BLaER1 (cell line): ENCODE data around the gene TCF7.
A peak's percentile ranks its signal among the peaks of the same experiment; 100 is the strongest.
"Not testable (repeated sequence)": the region's sequence is repeated elsewhere in the genome, so short reads cannot be mapped to it uniquely, and the experiment has no call there.

Experiments
- H3K27ac ChIP-seq: shearing (Covaris generic); formaldehyde crosslinking; 2 replicates; pipeline ENCODE4 v1.8.1; 2022
- H3K27me3 ChIP-seq: shearing (Covaris generic); formaldehyde crosslinking; 2 replicates; pipeline ENCODE4 v1.8.1; 2022
- H3K36me3 ChIP-seq: shearing (Covaris generic); formaldehyde crosslinking; 2 replicates; pipeline ENCODE4 v1.8.1; 2022
- H3K4me1 ChIP-seq: shearing (Covaris generic); formaldehyde crosslinking; 2 replicates; pipeline ENCODE4 v1.8.1; 2022
- H3K4me2 ChIP-seq: shearing (Covaris generic); formaldehyde crosslinking; 2 replicates; pipeline ENCODE4 v1.8.1; 2022
- H3K4me3 ChIP-seq: shearing (Covaris generic); formaldehyde crosslinking; 2 replicates; pipeline ENCODE4 v1.8.1; 2022
- H3K9ac ChIP-seq: shearing (Covaris generic); formaldehyde crosslinking; 2 replicates; pipeline ENCODE4 v1.8.1; 2022
- H3K9me3 ChIP-seq: shearing (Covaris generic); formaldehyde crosslinking; 2 replicates; pipeline ENCODE4 v1.8.1; 2022
- H4K20me1 ChIP-seq: shearing (Covaris generic); formaldehyde crosslinking; 2 replicates; pipeline ENCODE4 v1.8.1; 2022
- Cebpa-rat ChIP-seq: shearing (Covaris generic); IDR thresholded peaks from 2 replicates; pipeline ENCODE4 v1.8.1; 2022

Gene TCF7

GRCh38 chr5:134151723-134152122 is 37.2 kb downstream of the TCF7 start:
- H3K9ac ChIP-seq = no peak overlapping the region
- H3K4me1 ChIP-seq = no peaks in the 10 kb centered on the region
- H4K20me1 ChIP-seq = peaks cover 96% of the 10 kb centered on the region
- H3K36me3 ChIP-seq = peaks cover 98% of the 10 kb centered on the region
- no peaks in the 10 kb centered on the region for H3K27me3 ChIP-seq
- H3K4me2 ChIP-seq = no peak overlapping the region
- no peak overlapping the region for H3K27ac ChIP-seq
- TF ChIP-seq Cebpa-rat = no peak
- no peak overlapping the region for H3K4me3 ChIP-seq
- H3K9me3 ChIP-seq = no peaks in the 10 kb centered on the region

GRCh38 chr5:134152173-134152832 is 37.8 kb downstream of the TCF7 start:
- not testable (repeated sequence) for H3K9ac ChIP-seq, H3K27ac ChIP-seq
- peaks cover 98% of the 10 kb centered on the region for H3K36me3 ChIP-seq

GRCh38 chr5:134153241-134153640 is 38.8 kb downstream of the TCF7 start:
- Histone ChIP-seq H3K4me2 (no peak overlapping the region), H3K9me3 (no peaks in the 10 kb centered on the region), H4K20me1 (peaks cover 96% of the 10 kb centered on the region), H3K27ac (no peak overlapping the region), H3K9ac (no peak overlapping the region), H3K4me1 (no peaks in the 10 kb centered on the region), H3K36me3 (peaks cover 99% of the 10 kb centered on the region), H3K27me3 (no peaks in the 10 kb centered on the region), H3K4me3 (no peak overlapping the region)
- TF ChIP-seq Cebpa-rat = no peak

More at GRCh38 chr5:134152173-134152832, 37.8 kb downstream of the TCF7 start:
- not testable (repeated sequence) for H3K4me3 ChIP-seq, H3K4me2 ChIP-seq, H3K27me3 ChIP-seq, H3K9me3 ChIP-seq, H3K4me1 ChIP-seq
- H4K20me1 ChIP-seq = peaks cover 96% of the 10 kb centered on the region

- Histone ChIP-seq H3K4me3 (no peak overlapping the region), H3K27me3 (no peaks in the 10 kb centered on the region), H3K27ac (no peak overlapping the region), H3K4me2 (no peak overlapping the region), H4K20me1 (peaks cover 95% of the 10 kb centered on the region), H3K4me1 (no peaks in the 10 kb centered on the region), H3K9me3 (no peaks in the 10 kb centered on the region), H3K36me3 (peaks cover 99% of the 10 kb centered on the region), H3K9ac (no peak overlapping the region)
- TF ChIP-seq Cebpa-rat = no peak
Measured at GRCh38 chr5:134153657-134154056, 39.2 kb downstream of the TCF7 start.

GRCh38 chr5:134161513-134162395 is 47.3 kb downstream of the TCF7 start:
- peaks cover 31% of the 10 kb centered on the region for H3K9me3 ChIP-seq
- H3K27me3 ChIP-seq = no peaks in the 10 kb centered on the region
- no peak overlapping the region for H3K9ac ChIP-seq
- H4K20me1 ChIP-seq = peaks cover 58% of the 10 kb centered on the region
- no peak overlapping the region for H3K4me3 ChIP-seq
- no peak overlapping the region for H3K27ac ChIP-seq
- no peak overlapping the region for H3K4me2 ChIP-seq
- peaks cover 100% of the 10 kb centered on the region for H3K36me3 ChIP-seq
- no peaks in the 10 kb centered on the region for H3K4me1 ChIP-seq
- no peak for TF ChIP-seq Cebpa-rat

- Histone ChIP-seq H3K36me3 (peaks cover 100% of the 10 kb centered on the region), H3K9ac (no peak overlapping the region), H3K4me3 (no peak overlapping the region), H3K4me2 (no peak overlapping the region), H3K27ac (no peak overlapping the region), H4K20me1 (peaks cover 58% of the 10 kb centered on the region), H3K9me3 (peaks cover 31% of the 10 kb centered on the region), H3K4me1 (no peaks in the 10 kb centered on the region), H3K27me3 (no peaks in the 10 kb centered on the region)
- no peak for TF ChIP-seq Cebpa-rat
Measured at GRCh38 chr5:134162592-134162991, 48.1 kb downstream of the TCF7 start.

GRCh38 chr5:134171972-134172371 is 57.5 kb downstream of the TCF7 start:
- H3K4me1 ChIP-seq = peaks cover 21% of the 10 kb centered on the region
- no peaks in the 10 kb centered on the region for H3K27me3 ChIP-seq
- H3K4me3 ChIP-seq = no peak overlapping the region
- no peak overlapping the region for H3K9ac ChIP-seq
- H4K20me1 ChIP-seq = peaks cover 96% of the 10 kb centered on the region
- H3K27ac ChIP-seq = no peak overlapping the region
- no peak for TF ChIP-seq Cebpa-rat
- H3K4me2 ChIP-seq = no peak overlapping the region
- H3K9me3 ChIP-seq = no peaks in the 10 kb centered on the region
- peaks cover 68% of the 10 kb centered on the region for H3K36me3 ChIP-seq

GRCh38 chr5:134174841-134175839 is 60.7 kb downstream of the TCF7 start:
- H3K9me3 ChIP-seq = no peaks in the 10 kb centered on the region
- H3K4me1 ChIP-seq = peaks cover 30% of the 10 kb centered on the region
- H4K20me1 ChIP-seq = peaks cover 65% of the 10 kb centered on the region
- H3K27ac ChIP-seq = peak overlapping the region; percentile 100
- peak overlapping the region; percentile 96 for H3K4me2 ChIP-seq
- no peak for TF ChIP-seq Cebpa-rat
- peak overlapping the region; percentile 100 for H3K9ac ChIP-seq
- H3K27me3 ChIP-seq = no peaks in the 10 kb centered on the region
- peak overlapping the region; percentile 95 for H3K4me3 ChIP-seq
- peaks cover 37% of the 10 kb centered on the region for H3K36me3 ChIP-seq

- H3K4me3 ChIP-seq = peak overlapping the region; percentile 95
Measured at GRCh38 chr5:134175921-134176510, 61.5 kb downstream of the TCF7 start.

More at GRCh38 chr5:134175921-134176510, 61.5 kb downstream of the TCF7 start:
- Histone ChIP-seq H3K9me3 (no peaks in the 10 kb centered on the region), H3K9ac (peak overlapping the region; percentile 100), H4K20me1 (peaks cover 56% of the 10 kb centered on the region), H3K27me3 (no peaks in the 10 kb centered on the region), H3K4me2 (peak overlapping the region; percentile 96), H3K4me1 (peaks cover 30% of the 10 kb centered on the region), H3K36me3 (peaks cover 28% of the 10 kb centered on the region), H3K27ac (peak overlapping the region; percentile 100)
- TF ChIP-seq Cebpa-rat = no peak
